Purkinje cell (primary cell): ENCODE results near the gene CYP39A1. TPM values are rescaled to one million over a fixed set of nuclear protein-coding genes. Genes with fewer than 3 reads are reported as not detected.

Experiments
- polyA plus RNA-seq: library from polyadenylated mRNA; unstranded; fragments of >200 nt; fragmentation: Nextera tagmentation; gene quantifications from 2 replicates; pipeline ENCODE4 v1.2.1, GENCODE V29; 2014

Gene CYP39A1, protein sequence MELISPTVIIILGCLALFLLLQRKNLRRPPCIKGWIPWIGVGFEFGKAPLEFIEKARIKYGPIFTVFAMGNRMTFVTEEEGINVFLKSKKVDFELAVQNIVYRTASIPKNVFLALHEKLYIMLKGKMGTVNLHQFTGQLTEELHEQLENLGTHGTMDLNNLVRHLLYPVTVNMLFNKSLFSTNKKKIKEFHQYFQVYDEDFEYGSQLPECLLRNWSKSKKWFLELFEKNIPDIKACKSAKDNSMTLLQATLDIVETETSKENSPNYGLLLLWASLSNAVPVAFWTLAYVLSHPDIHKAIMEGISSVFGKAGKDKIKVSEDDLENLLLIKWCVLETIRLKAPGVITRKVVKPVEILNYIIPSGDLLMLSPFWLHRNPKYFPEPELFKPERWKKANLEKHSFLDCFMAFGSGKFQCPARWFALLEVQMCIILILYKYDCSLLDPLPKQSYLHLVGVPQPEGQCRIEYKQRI
- polyA plus RNA-seq: 20.5 and 22.6 TPM in 2 replicates

DNA sequence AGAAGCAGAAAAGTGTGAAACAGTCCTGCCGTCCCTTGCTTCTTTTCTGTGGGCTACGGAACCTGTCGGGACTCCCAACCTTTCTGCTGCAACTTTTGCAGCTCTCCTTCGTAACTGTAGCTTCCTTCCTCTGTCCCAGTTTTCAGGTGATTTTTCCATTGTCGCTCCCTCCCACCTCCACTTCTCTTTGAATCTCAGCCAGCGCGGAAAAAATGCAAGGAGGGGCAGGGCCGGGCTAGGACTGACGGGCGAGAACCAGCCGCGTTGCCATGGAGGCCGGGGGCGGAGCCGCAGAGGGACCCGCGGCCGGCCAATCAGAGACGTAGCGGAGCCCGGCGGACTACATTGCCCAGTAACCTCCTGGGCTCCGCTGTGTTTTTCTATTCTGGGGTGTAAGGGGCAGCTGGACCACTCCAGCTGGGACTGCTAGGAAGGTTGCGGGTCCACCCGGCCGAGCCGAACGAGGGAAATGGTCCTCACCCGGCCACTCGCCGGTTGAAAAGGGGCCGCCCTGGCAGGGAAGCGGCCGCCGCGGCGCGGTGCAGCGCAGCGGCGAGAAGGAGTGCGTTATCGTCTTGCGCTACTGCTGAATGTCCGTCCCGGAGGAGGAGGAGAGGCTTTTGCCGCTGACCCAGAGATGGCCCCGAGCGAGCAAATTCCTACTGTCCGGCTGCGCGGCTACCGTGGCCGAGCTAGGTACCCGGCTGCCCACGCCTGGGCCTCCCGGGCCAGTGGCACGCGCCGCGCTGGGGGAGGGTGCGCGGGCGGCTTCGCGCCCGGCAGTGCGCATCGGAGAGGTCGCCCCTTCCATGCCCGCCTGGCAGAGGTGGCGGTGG lies at the start of gene CYP39A1, which contains the start of gene SLC25A27:
CYP39A1 (minus strand) TSS at position 216 of the 836 bp plus-strand sequence. CDS start 236 bp downstream, outside the sequence.
SLC25A27 (plus strand) TSS at position 373 of the 836 bp plus-strand sequence; CDS start at position 591, 218 bp downstream.

DNA sequence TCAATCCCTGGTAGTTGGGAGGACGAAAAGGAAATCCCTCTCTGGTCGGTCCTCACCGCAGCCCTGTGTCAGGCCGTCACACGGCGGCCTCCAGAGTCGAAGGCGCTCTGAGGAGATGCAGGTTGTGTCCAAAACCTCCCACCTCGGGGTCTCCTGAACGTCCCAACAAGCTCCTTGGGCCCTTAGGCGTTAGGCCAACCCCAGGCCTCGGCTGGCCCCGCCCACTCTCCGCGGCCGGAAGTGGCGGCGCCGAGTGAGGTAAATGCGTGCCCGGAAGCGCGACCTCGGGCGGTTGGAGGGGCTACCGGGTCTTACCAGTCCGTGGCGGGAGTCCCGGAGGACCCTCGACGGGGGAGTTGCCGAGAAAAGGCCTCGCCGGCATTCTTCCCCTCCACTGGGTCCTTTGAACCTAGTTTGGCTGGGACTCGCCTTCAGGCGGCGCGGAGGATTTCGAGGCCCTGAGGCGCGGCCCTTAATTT lies 35.0 kb upstream of the CYP39A1 start, which contains the start of gene TDRD6:
TDRD6 (plus strand) TSS at position 267 of the 479 bp plus-strand sequence. CDS start 244 bp downstream, outside the sequence.

Other genes with a start within 250 kb of the CYP39A1 start
- 92.0 and 111 TPM in 2 replicates for gene RCAN2, start 161.4 kb downstream of the CYP39A1 start, polyA plus RNA-seq
- 97.0 and 98.6 TPM in 2 replicates for gene SLC25A27, start 157 bp upstream of the CYP39A1 start, polyA plus RNA-seq
- gene TDRD6, start 35.1 kb upstream of the CYP39A1 start, polyA plus RNA-seq: 2.1 and 3.6 TPM in 2 replicates
- gene PLA2G7, start 82.6 kb upstream of the CYP39A1 start, polyA plus RNA-seq: 1.7 and 5.4 TPM in 2 replicates
- gene ANKRD66, start 94.1 kb upstream of the CYP39A1 start, polyA plus RNA-seq: not detected in 2 replicates
- gene MEP1A, start 140.6 kb upstream of the CYP39A1 start, polyA plus RNA-seq: not detected in 2 replicates